ENCODE data around the gene AMBP. TPM values are rescaled to one million over a fixed set of nuclear protein-coding genes. Genes with fewer than 3 reads are reported as not detected.

AMBP gene
- total RNA-seq, 1 donor from 2014 or later = not detected

Other genes with a start within 250 kb of the AMBP start
- 1.3 and 1.6 TPM in 2 replicates for gene ZNF618, start 202.0 kb downstream of the AMBP start, total RNA-seq
- 0.26 TPM in 1 of 2 replicates, not detected in the other for gene KIF12, start 21.0 kb upstream of the AMBP start, total RNA-seq
- gene COL27A1, start 77.2 kb upstream of the AMBP start, total RNA-seq = 1.3 and 2.2 TPM in 2 replicates
- not detected in 2 replicates for gene ORM1, start 244.8 kb upstream of the AMBP start, total RNA-seq